Measurements from ENCODE around the gene HERPUD1. TPM values are rescaled to one million over a fixed set of nuclear protein-coding genes. Genes with fewer than 3 reads are reported as not detected.

Gene HERPUD1
- polyA plus RNA-seq, 1 experiment: 215 TPM

DNA sequence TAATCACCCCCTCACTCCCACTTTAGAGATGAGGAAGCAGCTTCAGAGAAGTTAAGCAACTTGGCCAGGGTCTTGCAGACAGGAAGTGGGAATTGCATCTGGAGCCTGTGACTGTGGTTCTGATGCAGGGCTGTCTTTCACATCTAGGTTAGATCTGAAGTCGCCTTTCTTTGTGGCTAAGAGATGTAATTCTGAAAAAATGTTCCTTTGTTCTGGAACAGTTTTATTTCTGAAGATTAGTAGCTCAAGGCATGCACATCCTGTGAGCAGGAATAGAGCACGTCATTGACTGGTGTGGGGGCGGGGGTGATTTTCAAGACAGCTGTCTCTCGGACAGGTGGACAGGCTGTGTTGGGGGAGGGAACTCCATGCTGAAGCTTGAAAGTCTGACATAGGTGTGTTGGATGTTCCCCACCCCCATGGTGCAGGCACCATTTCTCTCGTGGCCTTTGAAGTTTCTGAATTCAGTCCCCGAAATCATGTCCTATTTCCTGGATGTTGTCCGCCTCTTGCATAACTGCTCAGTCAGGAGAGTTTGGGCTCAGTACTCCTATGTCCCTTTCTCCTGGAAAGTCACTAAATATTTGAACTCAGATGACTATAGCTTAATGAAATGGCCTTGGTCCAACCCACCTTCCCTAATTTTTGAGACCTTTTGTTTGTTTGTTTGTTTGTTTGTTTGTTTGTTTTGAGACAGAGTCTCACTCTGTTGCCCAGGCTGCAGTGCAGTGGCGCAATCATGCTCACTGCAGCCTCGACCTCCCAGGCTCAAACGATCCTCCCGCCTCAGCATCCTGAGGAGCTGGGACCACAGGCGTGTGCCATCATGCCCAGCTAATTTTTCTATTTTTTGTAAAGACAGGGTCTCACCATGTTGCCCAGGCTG is 21.0 kb upstream of the HERPUD1 start:
- Histone ChIP-seq H3K9me3 (ENCODE audit: control insufficient read depth, insufficient read depth, low read length) (no peaks in the 10 kb centered on the region; the same call in none of the 2 replicates), H3K4me3 (ENCODE audit: low read depth, low read length) (no peak overlapping the region), H3K27ac (ENCODE audit: low read depth, low read length) (peak overlapping the region; percentile 65), H3K27me3 (ENCODE audit: control insufficient read depth, insufficient read depth, low read length) (no peaks in the 10 kb centered on the region)
- TF ChIP-seq, protein P1, sequence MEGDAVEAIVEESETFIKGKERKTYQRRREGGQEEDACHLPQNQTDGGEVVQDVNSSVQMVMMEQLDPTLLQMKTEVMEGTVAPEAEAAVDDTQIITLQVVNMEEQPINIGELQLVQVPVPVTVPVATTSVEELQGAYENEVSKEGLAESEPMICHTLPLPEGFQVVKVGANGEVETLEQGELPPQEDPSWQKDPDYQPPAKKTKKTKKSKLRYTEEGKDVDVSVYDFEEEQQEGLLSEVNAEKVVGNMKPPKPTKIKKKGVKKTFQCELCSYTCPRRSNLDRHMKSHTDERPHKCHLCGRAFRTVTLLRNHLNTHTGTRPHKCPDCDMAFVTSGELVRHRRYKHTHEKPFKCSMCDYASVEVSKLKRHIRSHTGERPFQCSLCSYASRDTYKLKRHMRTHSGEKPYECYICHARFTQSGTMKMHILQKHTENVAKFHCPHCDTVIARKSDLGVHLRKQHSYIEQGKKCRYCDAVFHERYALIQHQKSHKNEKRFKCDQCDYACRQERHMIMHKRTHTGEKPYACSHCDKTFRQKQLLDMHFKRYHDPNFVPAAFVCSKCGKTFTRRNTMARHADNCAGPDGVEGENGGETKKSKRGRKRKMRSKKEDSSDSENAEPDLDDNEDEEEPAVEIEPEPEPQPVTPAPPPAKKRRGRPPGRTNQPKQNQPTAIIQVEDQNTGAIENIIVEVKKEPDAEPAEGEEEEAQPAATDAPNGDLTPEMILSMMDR (IDR thresholded peaks at IDR 0.05; ENCODE audit: low read depth, low read length): no peak
- ChIA-PET CTCF (interaction anchor here (1.6 kb wide), 1 partner anchor 44 kb away, joined by 8 read pairs; no protein-coding TSS in a partner anchor), POLR2A (interaction anchor here (1.2 to 2.4 kb wide), 2 partner anchors 21 to 37 kb away, joined by 3 to 12 read pairs; partner anchors contain the start of gene HERPUD1)
- DNase-seq (ENCODE audit: low read depth, low spot score): peak; percentile 49

DNA sequence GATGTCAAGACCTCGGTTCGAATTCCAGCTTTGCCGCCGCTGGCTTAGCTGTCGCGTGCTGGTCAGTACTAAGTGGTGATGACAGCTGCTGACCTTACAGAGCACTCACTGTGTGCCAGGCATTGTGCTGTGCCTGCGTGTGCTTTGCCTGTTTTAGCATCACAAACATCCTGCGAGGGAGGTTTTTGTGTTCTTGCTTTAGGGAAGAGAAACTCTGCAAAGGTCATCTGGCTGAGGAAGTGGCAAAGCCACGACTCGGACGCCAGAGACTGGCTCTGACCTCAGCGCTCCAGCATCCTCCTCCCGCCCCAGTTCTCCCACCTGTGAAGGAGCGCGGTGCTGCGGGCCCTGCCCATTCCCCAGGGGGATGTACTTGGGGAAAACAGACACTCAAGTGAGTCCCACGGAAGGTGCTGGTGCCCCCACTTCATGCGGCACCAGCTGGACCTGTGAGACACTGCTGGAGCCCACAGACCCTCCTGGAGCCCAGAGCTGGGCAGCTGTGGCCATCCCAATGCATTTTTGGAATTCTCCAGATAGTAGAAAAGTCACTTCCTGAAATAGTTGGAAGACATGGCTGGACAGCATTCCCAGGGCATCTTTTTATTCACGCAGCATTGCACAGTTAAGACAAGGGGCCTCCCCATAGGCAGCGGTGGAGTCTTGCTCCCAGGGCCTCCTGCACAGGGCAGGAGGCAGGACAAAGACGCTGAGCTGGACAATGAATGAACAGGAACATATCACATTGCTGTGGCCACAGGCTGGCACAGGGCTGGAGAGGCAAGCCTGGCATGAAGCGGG is 20.0 kb upstream of the HERPUD1 start:
- Histone ChIP-seq H3K4me3 (ENCODE audit: low read depth, low read length) (no peak overlapping the region), H3K27ac (ENCODE audit: low read depth, low read length) (peak overlapping the region; percentile 21), H3K9me3 (ENCODE audit: control insufficient read depth, insufficient read depth, low read length) (no peaks in the 10 kb centered on the region; the same call in none of the 2 replicates), H3K27me3 (ENCODE audit: control insufficient read depth, insufficient read depth, low read length) (no peaks in the 10 kb centered on the region)
- no peak for DNase-seq (ENCODE audit: low read depth, low spot score)
- ChIA-PET POLR2A (interaction anchor here (0.5 to 2.9 kb wide), 3 partner anchors 14 to 22 kb away, joined by 4 to 9 read pairs (median 4); no protein-coding TSS in a partner anchor), CTCF (interaction anchor here (1.2 to 1.8 kb wide), 2 partner anchors 25 to 45 kb away, joined by 3 to 9 read pairs; no protein-coding TSS in a partner anchor)
- TF ChIP-seq, protein P1 (IDR thresholded peaks at IDR 0.05; ENCODE audit: low read depth, low read length): no peak

DNA sequence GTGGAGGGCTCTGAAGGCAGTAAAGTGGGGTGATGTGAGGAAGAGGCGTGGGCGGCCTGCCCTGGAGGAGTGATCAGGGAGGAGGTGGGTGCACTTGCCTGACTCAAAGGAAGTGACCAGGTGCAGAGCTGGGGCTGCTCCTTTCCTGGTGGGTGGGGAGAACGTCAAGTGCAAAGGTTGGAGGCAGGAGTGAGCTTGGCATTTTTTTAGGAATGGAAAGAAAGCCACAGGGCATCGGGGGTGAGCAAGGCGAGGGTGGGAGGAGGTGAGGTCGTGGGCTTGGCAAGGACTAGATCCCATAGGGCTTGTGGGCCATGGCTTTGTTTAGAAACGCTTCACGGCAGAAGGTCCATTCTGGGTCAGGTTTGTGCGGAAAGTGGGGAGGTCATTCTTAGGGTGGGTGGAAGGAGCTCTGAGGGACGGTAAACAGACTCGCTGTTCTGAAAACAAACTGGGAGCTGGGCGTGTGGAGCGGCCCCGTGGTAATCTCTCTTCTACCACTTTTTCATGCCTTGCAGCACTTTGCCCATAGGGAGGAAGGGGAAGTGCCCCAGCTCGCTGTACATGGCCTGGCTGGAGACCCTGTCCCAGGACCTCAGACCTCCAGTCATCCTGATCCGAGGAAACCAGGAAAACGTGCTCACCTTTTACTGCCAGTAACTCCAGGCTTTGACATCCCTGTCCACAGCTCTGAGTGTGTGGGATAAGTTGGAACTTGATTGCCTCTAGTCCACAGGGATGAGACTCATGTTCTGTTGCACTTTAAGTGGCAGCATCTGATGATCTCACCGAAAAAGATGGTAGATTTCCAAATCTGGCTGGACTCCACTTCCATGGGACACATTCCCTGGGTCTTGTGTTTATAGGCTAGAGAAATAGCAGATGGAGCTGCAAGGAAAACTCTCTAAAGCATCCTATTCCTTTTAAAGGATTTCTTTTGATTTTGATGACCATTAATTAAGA is 18.9 kb upstream of the HERPUD1 start:
- Histone ChIP-seq H3K4me3 (ENCODE audit: low read depth, low read length) (no peak overlapping the region), H3K27ac (ENCODE audit: low read depth, low read length) (peak overlapping the region; percentile 68), H3K27me3 (ENCODE audit: control insufficient read depth, insufficient read depth, low read length) (no peaks in the 10 kb centered on the region), H3K9me3 (ENCODE audit: control insufficient read depth, insufficient read depth, low read length) (no peaks in the 10 kb centered on the region; the same call in 1 of the 2 replicates)
- DNase-seq (ENCODE audit: low read depth, low spot score): no peak
- ChIA-PET POLR2A (interaction anchor here (0.5 to 2.9 kb wide), 5 partner anchors 13 to 504 kb away, joined by 3 to 9 read pairs (median 4); no protein-coding TSS in a partner anchor), CTCF (interaction anchor here (1.2 to 1.8 kb wide), 2 partner anchors 24 to 46 kb away, joined by 3 to 9 read pairs; no protein-coding TSS in a partner anchor)
- TF ChIP-seq, protein P1 (IDR thresholded peaks at IDR 0.05; ENCODE audit: low read depth, low read length): no peak

DNA sequence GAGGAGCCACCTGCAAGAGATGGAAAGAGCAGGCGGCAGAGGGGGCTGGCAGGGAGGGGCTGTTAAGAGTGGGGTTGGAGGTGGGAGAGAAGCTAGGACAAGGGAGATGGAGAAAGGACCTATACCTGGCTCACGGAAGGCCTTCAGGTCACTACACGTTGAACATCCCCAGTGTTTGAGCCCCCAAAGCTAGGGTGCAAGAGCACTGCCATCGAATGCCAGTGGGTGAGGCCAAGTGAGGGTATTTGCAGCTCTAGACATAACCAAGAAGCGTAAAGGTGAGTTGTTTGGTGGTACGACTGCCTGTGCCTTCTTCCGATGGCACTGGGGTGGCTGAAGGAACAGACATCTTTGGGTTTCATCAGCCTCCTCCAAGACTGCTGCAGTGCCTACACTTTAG is 17.0 kb upstream of the HERPUD1 start:
- TF ChIP-seq, protein P1 (IDR thresholded peaks at IDR 0.05; ENCODE audit: low read depth, low read length): no peak
- Histone ChIP-seq H3K9me3 (ENCODE audit: control insufficient read depth, insufficient read depth, low read length) (no peaks in the 10 kb centered on the region; the same call in 1 of the 2 replicates), H3K27me3 (ENCODE audit: control insufficient read depth, insufficient read depth, low read length) (no peaks in the 10 kb centered on the region), H3K4me3 (ENCODE audit: low read depth, low read length) (no peak overlapping the region), H3K27ac (ENCODE audit: low read depth, low read length) (no peak overlapping the region)
- ChIA-PET POLR2A (no interaction called here), CTCF (no interaction called here)
- no peak for DNase-seq (ENCODE audit: low read depth, low spot score)
